Right cardiac atrium (tissue), 5 donors: ENCODE measurements around the gene SP100. TPM values are rescaled to one million over a fixed set of nuclear protein-coding genes. Genes with fewer than 3 reads are reported as not detected.

Experiments used
- ATAC-seq, 2 donors: fragments of 200-7000 bp; cut with Tn5 transposase; one replicate each; pipeline versions ENCODE4 v1.8.0 to v1.9.1; 2020; ENCODE audit warnings: moderate library complexity in 2 of 2, mild to moderate bottlenecking in 1 of 2
- DNase-seq, 3 donors: peaks; one replicate each; pipeline ENCODE4 v3.0.0-alpha.2; 2020
- H3K27ac ChIP-seq: one replicate; pipeline ENCODE4 v1.5.1; 2013; ENCODE audit warnings: mild to moderate bottlenecking, low read length, control low read depth, moderate library complexity
- H3K27me3 ChIP-seq: one replicate; pipeline ENCODE4 v1.6.1; 2013; ENCODE audit not compliant: control insufficient read depth, insufficient read depth
- H3K4me1 ChIP-seq: one replicate; pipeline ENCODE4 v1.6.1; 2013; ENCODE audit warnings: low read length; ENCODE audit not compliant: control insufficient read depth, insufficient read depth
- H3K4me3 ChIP-seq: one replicate; pipeline ENCODE4 v1.5.1; 2013; ENCODE audit warnings: low read length, control low read depth
- H3K9me3 ChIP-seq: one replicate; pipeline ENCODE4 v1.6.1; 2013; ENCODE audit warnings: low read length; ENCODE audit not compliant: control insufficient read depth
- WGBS: extraction: QIAGEN DNeasy Blood & Tissue Kit; methylation state at CpG from one replicate; pipeline ENCODE4 v1.1.7; 2013; 5-methylcytosine and 5-hydroxymethylcytosine counted together
- intact Hi-C, 4 donors: fragments of 100-400 bp; cut with DNase I; formaldehyde crosslinking; loops; one replicate each; pipeline versions ENCODE4 v1.11.0 to v1.14.0; 2022 to 2023
- polyA plus RNA-seq: library from polyadenylated mRNA; stranded (reverse); fragments of 200-250 nt; gene quantifications from one replicate; pipeline ENCODE4 v1.2.3, GENCODE V29; 2013
- total RNA-seq, 4 donors: library from RNA; stranded (reverse); fragmentation: NEBNext Ultra II Directional; extraction: Animal tissue kit (Norgen Biotek cat#: 25700); gene quantifications; one replicate each; pipeline ENCODE4 v1.2.1, GENCODE V29; 2021
- donor health status: healthy with polysubstance abuse.
- donor health status: DM: no; HTN: yes; CAD: no.
- donor health status: DM: no; HTN: no; CAD: no.
- donor health status: DM: no; HTN: yes; CAD: no; lungs with severe emphysema.
- donor health status: DM: yes; HTN: yes; CAD: no.

Gene SP100
- total and polyA plus RNA-seq, 5 donors, result 64.5 to 88.3 (median 72.1) TPM

GRCh38 chr2:230586328-230586982 lies 170.5 kb downstream of the SP100 start:
- no peaks in the 10 kb centered on the region for H3K4me1 ChIP-seq
- intact Hi-C loops, result no loop called here
- 60% methylated on average over 2 of the region's 2 CpGs for WGBS

DNA sequence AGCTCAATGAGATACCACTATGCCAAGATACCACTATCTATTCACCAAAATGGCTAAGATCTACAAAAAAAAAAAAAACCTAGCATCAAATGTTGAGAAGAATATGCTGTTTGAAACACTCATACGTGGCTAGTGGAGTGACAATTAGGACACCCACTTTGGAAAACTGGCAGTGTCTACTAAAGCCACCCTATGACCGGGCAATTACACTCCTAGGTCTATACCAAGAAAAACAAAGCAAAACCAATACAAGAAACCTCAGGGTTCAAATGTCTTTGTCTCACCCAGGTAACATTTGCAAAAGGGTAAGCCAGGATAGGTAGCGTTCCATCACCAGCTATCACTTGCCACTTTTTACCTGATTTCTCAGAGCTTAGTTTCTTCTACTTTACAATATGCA lies 173.0 kb downstream of the SP100 start:
- no peak overlapping the region for H3K27ac ChIP-seq
- H3K4me3 ChIP-seq, result no peak overlapping the region
- H3K4me1 ChIP-seq, result no peaks in the 10 kb centered on the region
- DNase-seq (no peak), ATAC-seq (no peak)
- H3K27me3 ChIP-seq, result no peaks in the 10 kb centered on the region
- WGBS, result 91% methylated on average over 3 of the region's 3 CpGs
- no peaks in the 10 kb centered on the region for H3K9me3 ChIP-seq
- intact Hi-C loops, result no loop called here

More at GRCh38 chr2:230586328-230586982, 170.5 kb downstream of the SP100 start:
- no peak for DNase-seq
- no peaks in the 10 kb centered on the region for H3K27me3 ChIP-seq
- H3K9me3 ChIP-seq, result no peaks in the 10 kb centered on the region
- no peak overlapping the region for H3K4me3 ChIP-seq
- H3K27ac ChIP-seq, result no peak overlapping the region
- no peak for ATAC-seq

DNA sequence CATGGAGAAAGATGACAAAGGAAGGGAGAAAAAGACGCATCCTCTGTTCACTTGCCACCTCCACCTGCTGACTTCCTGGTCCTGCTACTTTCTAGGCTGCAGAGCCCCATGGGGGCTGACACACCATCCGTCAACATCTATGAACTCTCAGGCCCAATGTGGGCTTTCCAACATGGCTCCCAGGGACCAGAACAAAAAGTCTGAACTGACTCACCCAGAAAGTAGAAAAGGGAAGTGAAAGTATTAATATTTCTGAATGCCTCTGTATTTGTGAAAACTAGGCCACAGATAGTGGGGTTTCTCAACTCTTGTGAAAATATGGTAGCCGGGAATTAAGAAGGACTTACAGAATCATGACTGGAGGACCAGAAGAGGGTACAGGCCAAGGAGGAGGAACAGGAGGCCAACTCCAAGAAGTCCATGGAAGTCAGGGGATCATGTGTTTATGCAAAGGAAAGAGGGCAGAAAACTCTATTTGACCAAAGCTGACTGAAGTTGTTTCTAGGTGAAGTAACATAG lies 173.6 kb downstream of the SP100 start:
- no peak overlapping the region for H3K27ac ChIP-seq
- intact Hi-C loops, result no loop called here
- H3K4me3 ChIP-seq, result no peak overlapping the region
- no peaks in the 10 kb centered on the region for H3K9me3 ChIP-seq
- 88% methylated on average over 3 of the region's 3 CpGs for WGBS
- no peaks in the 10 kb centered on the region for H3K4me1 ChIP-seq
- no peaks in the 10 kb centered on the region for H3K27me3 ChIP-seq
- DNase-seq (no peak), ATAC-seq (no peak)

GRCh38 chr2:230590333-230590732 lies 174.3 kb downstream of the SP100 start:
- ATAC-seq, result no peak
- Histone ChIP-seq H3K9me3 (no peaks in the 10 kb centered on the region), H3K27me3 (no peaks in the 10 kb centered on the region), H3K4me3 (no peak overlapping the region), H3K27ac (no peak overlapping the region), H3K4me1 (no peaks in the 10 kb centered on the region)
- WGBS, result 89% methylated on average over 3 of the region's 3 CpGs
- intact Hi-C loops, result no loop called here
- DNase-seq, result no peak

DNA sequence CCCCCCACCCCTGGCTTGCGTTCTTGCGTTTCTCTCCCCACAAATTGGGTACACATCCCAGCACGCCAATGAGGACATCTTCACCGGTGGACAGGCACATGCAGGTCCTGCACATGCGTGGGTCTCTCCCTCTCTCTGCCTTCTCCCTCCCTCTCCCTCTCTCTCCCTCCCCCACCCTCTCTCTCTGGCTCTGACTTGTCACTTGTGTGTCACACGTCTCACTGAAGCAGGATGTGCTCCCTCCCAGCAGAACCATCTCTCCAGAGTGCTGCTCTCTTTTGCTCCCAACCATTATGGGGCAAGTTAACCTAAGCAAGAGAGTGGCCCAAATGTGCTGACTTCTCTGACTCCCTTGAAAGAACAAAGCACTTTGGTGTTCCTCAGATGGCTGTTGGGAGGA lies 175.8 kb downstream of the SP100 start:
- no peaks in the 10 kb centered on the region for H3K27me3 ChIP-seq
- intact Hi-C loops, result no loop called here
- 78% methylated on average over 6 of the region's 6 CpGs for WGBS
- no peak for DNase-seq
- ATAC-seq, result no peak
- H3K4me1 ChIP-seq, result no peaks in the 10 kb centered on the region
- no peak overlapping the region for H3K4me3 ChIP-seq
- H3K9me3 ChIP-seq, result no peaks in the 10 kb centered on the region
- H3K27ac ChIP-seq, result no peak overlapping the region

- no peak overlapping the region for H3K27ac ChIP-seq
- H3K4me1 ChIP-seq, result no peaks in the 10 kb centered on the region
- WGBS, result 81% methylated on average over 4 of the region's 4 CpGs
- H3K9me3 ChIP-seq, result no peaks in the 10 kb centered on the region
- DNase-seq, result no peak
- no peak for ATAC-seq
- no peaks in the 10 kb centered on the region for H3K27me3 ChIP-seq
- intact Hi-C loops, result no loop called here
- no peak overlapping the region for H3K4me3 ChIP-seq
These were observed 176.8 kb downstream of the SP100 start for GRCh38 chr2:230592775-230593174.

Other genes with a start within 250 kb of the SP100 start
- 10 to 100 TPM in 3 of 4 donors, 1 to 10 TPM in 1; 9.8 to 12.9 (median 11.8) TPM for gene SP110, start 196.2 kb upstream of the SP100 start, total RNA-seq
- gene SP110, start 196.2 kb upstream of the SP100 start, polyA plus RNA-seq, result 9.9 TPM
- gene SP140, start 190.5 kb upstream of the SP100 start, total RNA-seq, result 1 to 10 TPM in 1 of 4 donors, under 1 TPM in 3; 0.44 to 1.4 (median 0.75) TPM
- gene SP140, start 190.5 kb upstream of the SP100 start, polyA plus RNA-seq, result 0.36 TPM
- gene SP140L, start 89.0 kb upstream of the SP100 start, total RNA-seq, result 1 to 10 TPM; 6.6 to 7.4 (median 7.1) TPM
- gene SP140L, start 89.0 kb upstream of the SP100 start, polyA plus RNA-seq, result 5.3 TPM